Activated CD4-positive, alpha-beta T cell treated with anti-CD3 and anti-CD28 coated beads for 4 hours (primary cell): ENCODE results near the gene CDY2A.
"Not testable (repeated sequence)": the region's sequence is repeated elsewhere in the genome, so short reads cannot be mapped to it uniquely, and the experiment has no call there.

ENCODE experiments used
- DNase-seq, 2 donors: peaks; one replicate each; pipeline ENCODE4 v3.0.0-alpha.2; 2020

CDY2A gene, protein sequence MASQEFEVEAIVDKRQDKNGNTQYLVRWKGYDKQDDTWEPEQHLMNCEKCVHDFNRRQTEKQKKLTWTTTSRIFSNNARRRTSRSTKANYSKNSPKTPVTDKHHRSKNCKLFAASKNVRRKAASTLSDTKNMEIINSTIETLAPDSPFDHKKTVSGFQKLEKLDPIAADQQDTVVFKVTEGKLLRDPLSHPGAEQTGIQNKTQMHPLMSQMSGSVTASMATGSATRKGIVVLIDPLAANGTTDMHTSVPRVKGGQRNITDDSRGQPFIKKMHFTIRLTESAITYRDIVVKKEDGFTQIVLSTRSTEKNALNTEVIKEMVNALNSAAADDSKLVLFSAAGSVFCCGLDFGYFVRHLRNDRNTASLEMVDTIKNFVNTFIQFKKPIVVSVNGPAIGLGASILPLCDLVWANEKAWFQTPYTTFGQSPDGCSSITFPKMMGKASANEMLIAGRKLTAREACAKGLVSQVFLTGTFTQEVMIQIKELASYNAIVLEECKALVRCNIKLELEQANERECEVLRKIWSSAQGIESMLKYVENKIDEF

DNA sequence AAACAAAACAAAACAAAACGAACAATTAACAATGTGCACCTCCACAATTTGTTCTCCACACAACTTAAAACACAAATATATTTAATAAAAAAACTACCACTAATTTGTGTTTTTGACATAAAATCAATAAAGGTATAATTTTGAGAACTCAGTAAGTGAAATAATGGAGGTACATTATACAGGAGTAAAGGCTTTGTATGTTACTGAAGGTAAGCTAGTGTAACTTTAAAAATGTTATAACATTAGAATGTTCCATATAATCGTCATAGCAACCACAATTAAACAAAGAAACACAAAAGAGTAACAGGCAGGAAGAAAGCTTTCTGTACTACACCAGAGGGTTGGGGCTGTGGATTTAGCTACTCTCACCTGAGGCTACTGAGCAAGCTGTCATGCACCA is at the start of gene CDY2A:
TSS of gene CDY2A (plus strand) at position 301 of the 400 bp plus-strand sequence. CDS start 328 bp downstream, outside the sequence.
- DNase-seq = not testable (repeated sequence)

DNA sequence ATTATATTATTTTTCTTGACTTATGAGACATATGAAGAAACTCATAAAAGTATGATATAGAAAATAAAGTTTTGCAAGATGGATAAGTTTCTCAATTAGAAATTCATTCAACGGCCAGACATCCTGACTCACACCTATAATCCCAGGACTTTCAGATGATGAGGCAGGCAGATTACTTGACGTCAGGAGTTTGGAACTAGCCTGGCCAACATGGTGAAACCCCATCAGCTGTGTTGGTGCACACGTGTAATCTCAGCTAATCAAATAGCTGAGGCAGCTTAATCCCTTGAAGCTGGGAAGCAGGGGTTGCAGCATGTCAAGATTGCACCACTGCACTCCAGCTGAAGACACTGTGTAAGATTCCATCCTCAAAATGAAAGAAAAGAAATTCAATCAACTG is 28.0 kb upstream of the CDY2A start:
- DNase-seq = not testable (repeated sequence)

DNA sequence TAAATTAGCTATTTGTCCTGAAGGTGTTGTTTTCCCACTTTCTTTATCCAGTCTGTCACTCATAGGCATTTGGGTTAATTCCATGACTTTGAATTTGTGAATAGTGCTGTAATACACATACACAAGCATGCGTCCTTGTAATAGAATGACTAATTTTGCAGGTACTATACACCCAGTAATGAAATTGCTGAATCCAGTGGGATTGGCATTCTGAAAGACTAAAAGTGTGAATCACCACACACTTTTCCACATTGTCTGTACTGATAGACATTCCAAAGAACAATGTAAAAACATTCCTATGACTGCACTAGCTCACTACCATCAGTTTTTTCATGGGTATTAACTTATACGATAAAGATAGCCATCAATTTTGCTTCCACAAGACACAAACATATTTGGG is 27.3 kb upstream of the CDY2A start:
- DNase-seq = not testable (repeated sequence)

DNA sequence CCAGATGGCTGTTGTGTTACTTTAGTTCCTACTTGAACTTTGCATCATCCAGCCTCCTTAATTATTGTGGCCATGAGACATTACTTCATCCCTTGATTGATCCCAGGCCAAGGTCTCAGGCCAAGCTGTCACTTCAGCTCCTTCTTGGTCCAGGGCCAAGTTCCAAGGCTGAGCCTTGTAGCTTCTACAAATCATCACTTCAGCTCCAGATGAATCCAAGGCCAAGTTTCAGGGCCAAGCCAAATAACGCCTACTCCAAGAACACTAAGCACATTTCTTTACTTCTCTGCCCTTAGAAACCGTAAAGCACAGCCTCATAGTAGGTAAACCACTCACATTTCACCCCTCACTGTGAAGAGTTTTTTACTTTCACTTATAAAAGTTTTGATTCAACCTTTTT is 1.7 kb upstream of the CDY2A start:
- DNase-seq = not testable (repeated sequence)

DNA sequence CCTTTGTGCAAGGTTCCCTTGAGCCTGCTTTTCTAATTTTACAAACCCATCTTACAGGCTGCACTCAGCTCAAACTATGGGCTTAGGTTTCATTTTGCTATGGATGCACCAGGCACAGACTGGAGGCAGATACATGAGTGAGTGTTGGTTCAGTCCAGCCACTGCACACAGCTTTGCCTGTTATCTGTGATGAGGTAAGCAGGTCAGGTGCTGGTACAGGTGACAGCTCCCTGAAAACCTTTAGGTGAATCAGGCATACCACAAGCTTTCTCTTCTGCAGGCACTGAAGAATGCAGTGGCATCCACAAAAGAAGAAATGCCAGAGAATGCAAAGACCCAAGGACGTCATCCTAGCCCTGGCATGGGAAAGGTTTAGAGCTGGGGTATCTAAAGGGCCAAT is 3.3 kb downstream of the CDY2A start:
- not testable (repeated sequence) for DNase-seq

DNA sequence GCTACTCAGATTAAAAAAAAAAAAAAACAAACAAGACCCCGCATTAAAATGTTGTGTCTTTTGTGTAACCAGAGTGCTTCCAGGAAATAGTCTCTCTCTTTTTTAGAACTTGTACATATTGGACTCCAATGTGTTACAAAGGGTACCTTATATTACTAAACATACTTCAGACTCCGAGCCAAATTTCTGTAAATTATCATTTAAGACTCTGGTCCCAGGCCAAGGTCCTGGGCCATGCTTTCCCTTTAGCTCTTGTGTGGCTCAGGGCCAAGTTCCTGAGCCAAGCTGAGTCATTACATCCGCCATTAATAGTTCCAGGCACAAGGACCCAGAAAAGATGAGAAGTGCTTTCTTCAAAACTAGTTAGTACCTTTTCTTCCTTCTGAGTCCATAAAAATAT is 4.6 kb downstream of the CDY2A start:
- DNase-seq = not testable (repeated sequence)

DNA sequence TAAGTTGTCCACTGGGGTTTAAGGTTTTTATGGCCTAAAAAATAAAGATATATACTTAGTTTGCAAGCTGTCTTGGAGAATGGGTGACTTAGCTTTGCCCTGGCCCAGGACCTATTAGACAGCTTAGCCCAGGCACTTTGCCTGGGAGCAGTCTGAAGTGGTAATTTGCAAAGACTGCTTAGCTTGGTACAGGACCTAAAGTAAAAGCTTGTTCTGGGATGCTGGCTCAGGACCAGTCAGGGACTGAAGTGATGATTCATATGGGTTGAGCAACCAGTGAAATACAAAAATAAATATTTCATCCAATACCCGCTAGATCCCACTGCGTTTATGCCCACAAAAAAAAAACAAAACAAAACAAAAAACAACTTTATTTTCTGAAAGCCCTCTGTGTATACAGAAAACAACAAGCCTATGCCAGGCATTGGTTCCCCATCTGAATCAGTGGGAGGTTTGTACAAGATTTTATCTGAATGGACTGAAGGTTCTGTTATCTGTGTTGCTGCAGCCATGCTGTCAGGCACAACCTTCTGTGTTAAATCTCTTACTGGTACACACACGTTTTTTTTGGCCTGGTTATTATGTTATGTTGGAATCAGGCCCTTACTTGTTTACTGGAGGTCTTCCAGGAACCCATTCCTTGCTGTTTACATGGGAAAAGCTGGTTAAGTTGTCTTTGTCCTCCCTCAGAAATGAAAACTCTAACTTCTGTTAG is 8.7 kb downstream of the CDY2A start:
- DNase-seq = not testable (repeated sequence)

DNA sequence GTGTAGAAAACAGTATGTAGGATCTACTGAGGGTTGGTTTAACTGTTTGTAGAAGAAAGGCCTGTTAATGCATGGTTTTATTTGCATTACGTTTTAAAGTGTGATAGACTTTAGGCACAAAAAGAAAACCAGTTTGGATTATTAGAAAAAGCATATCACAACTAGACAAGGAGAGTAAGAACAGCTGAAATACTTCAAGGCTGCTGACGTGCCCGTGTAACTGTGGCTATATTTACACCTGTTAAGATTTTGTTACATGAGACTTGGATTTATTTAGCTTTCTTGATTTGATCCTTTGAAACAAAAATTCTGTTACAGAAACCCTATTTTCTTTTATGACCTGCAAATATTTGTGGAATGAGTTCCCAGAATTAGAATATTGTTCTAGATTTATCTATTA is 9.3 kb downstream of the CDY2A start:
- DNase-seq = not testable (repeated sequence)

DNA sequence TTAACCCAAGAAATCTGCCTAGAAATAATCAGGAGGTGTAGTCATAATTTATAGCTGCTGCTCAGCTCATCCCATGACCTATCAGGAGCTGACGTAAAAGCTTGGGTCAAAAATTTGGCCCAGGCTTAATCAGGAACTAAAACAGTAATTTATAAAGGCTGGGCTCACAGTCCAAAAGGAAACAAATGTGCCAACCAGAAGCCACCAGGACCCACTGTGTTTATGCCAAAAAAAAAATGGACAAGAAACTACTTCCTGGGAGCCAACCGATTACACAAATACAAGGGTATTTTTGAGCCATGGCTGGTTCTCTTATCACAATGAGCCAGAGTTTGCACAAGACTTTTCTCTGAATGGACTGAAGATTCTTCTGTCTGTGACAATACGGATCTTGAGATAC is 19.4 kb downstream of the CDY2A start:
- not testable (repeated sequence) for DNase-seq

DNA sequence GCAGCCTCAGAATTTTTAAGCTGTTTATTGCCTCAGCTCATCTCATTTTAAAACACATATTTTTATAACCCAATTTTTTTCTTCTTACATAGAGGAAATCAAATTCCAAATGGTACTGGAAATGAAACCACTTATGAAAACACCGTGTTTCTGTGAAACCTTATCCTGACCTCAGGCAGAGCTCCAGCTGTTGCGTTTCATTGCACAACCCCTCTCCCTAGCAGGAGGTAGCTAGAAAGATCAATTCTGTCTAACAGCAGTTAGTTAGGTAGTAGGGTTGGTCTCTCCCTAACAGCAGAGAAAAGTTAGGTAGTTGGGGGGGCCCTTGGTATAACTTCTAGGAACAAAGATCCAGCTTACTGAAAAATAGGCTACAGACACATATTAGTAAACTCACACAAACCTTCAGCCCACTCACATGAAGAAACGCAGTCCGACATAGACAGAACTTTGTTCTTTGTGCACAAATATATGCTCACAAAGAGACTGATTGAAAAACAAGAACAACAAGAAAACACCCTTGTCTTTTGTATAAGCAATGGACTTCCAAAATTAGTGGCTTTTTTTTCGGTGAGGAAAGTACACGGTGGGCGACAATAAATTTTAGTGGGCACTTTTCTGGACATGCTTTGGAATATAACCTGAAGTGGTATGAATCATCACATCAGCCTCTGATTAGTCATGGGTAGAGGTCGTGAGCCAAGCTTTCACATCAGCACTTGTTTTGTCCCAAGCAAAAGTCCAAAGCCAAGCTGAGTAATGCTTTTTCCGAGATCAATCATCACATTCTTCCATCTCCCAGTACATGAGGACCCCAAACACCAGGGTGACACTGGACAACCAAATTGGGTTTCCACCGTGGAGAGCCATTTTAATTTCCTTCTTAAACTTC is 22.8 kb downstream of the CDY2A start:
- DNase-seq = not testable (repeated sequence)

DNA sequence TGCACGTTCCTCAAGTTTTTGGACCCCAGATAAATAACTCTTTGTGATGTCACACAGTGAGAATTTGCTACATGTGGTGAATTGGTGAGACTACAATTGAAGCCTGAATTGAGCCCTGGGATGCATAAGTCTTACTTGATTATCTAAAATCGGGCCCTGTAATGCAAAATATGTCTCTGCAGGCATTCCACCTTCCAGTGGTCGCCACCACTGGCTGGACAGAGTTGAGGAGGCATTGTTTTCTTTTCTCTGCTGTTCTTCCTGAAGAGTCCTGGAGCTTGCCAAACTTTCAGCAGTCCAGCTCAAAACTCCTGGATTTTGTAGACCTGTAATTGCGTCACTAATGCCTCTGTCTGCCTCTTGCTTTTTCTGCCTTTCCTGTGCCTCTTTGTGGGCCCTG is 23.5 kb downstream of the CDY2A start:
- not testable (repeated sequence) for DNase-seq

DNA sequence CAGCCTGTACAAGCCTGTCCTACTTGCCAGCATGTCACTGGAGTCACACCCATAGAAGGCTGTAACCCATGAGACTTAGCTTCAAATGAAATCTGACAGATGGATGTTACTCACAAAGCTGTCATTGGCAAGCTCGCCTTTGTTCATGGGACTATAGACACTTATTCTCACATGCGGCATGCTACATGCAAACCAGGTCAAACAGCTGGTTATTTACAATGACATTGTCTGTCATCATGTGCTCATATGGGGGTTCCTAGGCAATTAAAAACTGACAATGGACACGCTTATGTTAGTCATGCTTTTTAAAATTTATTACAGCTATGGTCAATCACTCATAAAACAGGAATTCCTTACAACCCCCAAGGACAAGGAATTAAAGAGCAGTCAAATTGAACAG is 30.9 kb downstream of the CDY2A start:
- not testable (repeated sequence) for DNase-seq

DNA sequence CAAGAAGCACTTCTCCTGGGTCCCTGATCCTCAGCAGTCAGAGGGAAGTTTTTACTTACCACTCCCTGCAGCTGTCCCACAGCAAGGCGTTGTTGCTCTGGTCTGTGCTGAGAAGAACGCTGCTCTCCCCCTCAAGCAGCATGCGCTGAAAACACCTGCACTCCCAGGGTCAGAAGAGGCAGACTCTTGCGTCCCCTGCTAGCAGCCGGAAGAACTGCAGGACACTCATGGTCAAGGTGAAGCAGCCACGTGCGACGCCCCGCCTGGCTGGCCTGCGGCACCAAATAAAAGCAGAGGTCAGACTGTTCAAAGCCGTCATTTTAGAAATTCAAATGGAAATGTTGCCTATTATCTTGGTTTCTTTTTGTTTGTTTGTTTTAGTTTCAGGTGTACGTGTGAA is 47.9 kb downstream of the CDY2A start:
- DNase-seq = not testable (repeated sequence)
